Anterior cingulate cortex (tissue), 58 donors: ENCODE measurements around the gene PIEZO1.

Experiments
- DNase-seq, 58 donors: peaks; one replicate each; lab custom pipeline; 2025; lab: John Stamatoyannopoulos, UW

PIEZO1 gene

GRCh38 chr16:88697116-88697830 is 87.7 kb downstream of the PIEZO1 start:
- no peak for DNase-seq

DNA sequence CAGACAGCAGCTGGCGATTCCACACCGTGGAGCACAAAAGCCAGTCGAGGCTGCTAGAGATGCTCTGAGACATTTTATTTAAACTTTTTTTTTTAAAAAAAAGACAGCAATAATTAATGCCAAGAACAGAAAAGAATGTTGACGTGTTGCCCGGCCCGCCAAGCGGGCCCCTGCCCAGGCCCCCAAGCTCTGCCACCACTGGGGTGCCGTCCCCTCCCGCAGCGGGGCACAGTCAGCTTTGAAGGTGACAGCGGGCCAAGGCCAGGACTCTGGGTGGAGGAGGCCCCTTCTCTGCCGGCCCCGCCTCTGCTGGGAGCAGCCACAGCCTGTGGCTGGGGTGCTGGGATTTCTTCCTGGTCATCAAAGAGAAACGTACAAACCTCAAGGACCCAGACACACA is 88.6 kb downstream of the PIEZO1 start:
- no peak for DNase-seq

DNA sequence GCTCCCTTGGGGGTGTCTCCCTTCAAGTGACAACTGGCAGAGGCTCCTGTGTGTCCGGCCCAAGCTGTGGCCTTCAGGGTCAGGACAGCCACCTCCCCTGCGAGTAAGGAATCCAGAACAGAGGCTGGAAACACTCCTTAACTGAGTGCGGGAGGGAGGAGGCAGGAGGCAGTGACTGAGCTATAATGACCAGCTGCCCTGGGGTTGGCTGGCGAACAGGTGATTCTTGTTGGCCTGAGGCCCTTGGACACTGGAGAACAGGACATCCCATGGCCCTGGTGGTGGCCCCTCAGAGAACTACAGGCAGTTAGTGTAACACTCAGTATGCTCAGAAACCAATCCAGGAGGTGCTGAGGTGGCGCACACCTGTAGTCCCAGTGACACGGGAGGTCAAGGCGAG is 89.3 kb downstream of the PIEZO1 start:
- no peak for DNase-seq

DNA sequence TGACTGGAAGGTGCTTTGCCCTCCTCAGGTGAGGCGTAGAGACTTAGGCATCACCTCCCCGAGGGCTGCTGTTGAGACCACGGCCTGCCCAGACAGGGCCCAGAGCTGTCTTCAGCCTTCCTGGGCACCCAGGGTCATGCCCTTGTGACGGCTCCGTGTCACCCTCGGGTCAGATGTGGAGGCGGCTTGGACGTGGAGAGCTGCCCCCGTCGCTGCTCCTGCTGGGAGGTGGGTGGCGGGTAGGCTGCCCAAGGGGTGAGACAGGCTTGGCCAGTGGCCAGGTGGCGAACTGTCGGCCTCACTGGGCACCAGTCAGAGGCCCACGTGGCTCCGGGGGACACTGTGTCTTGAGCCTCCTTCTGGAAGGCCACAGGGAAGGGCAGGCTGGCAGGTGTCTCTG is 89.8 kb downstream of the PIEZO1 start:
- no peak for DNase-seq

DNA sequence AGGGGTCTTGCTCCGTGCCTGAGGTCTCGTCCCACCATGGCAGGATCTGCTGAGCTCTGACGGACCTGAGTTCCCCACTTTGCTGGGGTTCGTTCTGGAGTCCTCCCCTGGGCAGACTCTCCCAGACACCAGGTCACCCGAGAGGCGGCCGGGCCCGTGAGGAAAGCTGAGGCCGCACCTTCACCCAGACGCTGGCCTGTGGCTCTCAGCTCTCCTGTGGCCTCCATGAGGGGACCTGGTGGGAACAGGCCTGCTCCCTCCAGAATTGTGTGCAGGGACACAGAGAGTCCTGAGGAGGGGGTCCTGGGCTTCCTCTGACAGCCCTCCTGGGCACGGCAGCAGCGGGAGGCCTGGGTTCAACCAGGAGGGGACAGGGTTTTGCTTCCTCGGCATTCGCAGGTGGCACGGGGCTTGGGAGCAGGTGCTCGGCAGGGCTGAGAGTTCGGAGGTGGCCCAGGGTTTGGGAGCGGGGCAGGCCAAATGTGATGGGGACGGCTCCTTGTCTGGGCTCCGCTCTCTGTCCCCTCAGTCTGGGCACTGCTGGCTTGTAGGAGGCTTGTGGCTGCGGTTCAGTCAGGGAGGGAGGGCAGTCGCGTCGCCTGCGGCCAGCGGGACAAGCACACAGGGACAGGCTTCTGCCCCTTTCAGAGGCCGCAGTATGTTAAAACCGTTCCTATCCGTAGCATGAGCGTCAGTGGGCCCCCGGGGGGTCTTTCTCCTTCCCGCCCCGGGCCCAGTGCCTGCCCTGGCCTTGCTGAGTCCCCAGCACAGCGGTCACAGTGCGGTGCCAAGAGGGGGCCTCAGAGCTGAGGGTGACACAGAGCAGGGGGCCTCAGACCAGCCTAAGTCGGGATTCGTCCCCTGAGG is 90.6 kb downstream of the PIEZO1 start:
- no peak for DNase-seq

DNA sequence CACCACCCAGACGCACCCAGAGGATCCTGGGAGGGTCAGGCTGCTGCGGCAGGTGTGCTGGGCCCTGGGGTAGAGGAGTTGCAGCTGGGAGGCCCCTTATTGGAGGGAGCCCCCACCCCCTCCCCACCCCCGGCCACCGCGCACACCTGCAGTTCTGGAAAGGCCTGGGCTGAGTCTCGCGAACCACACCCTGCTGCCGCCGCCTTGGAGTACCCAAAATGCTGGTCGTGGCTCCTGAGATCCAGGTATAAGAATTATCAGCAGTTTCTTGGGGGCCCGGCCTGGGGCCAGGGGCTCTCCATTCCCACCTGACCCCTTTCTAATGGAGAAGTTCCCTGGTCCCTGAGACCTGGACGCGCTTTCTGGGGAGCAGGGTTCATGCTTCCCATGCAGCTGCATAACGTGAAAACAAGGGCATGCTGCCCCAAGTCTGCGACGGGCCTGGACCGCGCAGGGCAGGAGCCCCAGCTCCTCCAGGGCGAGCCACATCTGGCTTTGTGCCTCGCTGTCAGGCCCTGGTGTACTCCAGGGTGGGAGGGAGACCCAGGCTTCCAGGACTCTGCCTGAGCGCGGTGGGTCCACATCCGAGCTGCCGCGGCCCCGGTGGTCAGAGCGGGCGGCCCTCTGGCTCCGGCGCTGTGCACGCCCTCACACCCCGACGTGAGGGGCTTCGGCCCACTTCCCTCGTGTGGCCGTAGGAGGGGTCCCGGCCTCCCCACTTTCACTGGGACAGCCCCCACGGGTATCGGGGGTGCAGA is 91.4 kb downstream of the PIEZO1 start:
- DNase-seq, result no peak

DNA sequence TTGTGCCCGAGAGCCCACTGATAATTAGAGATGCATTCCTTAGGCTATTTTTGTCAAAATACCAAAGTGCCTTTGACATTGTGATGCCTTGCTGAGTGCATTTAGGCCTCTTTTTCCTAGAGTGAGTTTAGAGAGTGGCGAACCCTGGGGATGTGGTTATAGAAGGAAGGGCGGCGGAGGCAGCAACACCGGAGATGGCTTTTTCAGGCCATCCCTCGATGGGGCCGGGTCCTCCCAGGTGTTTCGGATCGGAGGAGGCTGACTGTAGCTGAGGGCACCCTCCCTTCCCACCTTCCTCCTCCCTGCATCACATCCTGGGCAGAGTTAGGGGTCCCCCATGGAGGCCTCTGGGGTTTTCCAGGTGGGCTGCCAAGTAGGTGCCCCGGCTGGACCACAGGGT is 92.2 kb downstream of the PIEZO1 start:
- DNase-seq, result no peak

DNA sequence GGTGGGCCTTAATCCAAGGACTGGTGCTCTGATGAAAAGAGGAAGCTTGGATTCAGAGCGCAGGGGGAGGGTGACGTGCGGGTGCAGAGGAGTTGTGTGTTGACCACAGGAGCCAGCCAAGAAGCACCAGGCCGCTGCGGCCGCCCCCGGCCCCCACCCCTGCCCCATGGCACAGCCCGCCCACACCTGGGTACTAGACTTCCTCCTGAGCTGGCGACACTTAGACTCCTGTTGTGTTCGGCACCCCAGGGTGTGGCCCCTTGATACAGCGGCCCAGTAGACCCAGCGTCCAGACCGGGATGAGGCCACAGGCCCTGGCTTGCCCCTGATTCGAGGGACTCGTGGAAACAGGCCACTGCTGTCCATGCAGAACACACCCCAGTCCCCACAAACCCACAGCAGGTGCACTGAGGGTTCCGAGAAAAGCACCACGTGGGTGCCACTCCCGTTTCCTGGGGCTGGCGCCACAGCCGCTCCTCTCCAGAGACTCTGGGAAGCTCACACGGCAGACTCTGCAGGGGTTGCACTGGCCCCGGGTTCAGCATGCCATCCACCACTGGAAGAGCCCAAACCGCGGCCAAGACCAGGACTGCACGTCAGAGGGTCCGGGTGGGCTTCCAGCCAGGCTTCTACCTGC is 93.0 kb downstream of the PIEZO1 start:
- peak in 12 of 58 donors; percentile 3 to 53 (median 17) for DNase-seq

- no peak for DNase-seq
Observed at GRCh38 chr16:88691129-88691813, 93.7 kb downstream of the PIEZO1 start.

GRCh38 chr16:88690341-88691128 is 94.5 kb downstream of the PIEZO1 start:
- DNase-seq, result no peak

GRCh38 chr16:88688013-88688778 is 96.8 kb downstream of the PIEZO1 start:
- peak in 20 of 58 donors; percentile 14 to 60 (median 26) for DNase-seq

GRCh38 chr16:88687676-88688012 is 97.4 kb downstream of the PIEZO1 start:
- no peak for DNase-seq

DNA sequence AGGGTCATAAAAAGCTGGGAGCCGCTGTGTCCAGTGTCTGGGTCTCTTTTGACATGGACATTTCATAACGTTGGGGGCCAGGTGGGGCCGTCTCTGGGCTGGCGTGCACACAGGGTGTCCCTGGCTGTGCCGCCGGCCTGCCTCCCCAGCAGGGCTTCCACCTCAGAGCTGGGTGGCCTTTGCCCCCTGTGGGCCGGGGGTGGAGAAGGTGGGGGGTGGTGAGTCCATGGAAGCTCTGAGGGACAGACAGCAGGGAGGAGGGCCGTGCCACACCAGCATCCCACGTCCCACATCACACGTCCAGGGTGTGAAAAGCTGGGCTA is 97.8 kb downstream of the PIEZO1 start:
- DNase-seq, result no peak

DNA sequence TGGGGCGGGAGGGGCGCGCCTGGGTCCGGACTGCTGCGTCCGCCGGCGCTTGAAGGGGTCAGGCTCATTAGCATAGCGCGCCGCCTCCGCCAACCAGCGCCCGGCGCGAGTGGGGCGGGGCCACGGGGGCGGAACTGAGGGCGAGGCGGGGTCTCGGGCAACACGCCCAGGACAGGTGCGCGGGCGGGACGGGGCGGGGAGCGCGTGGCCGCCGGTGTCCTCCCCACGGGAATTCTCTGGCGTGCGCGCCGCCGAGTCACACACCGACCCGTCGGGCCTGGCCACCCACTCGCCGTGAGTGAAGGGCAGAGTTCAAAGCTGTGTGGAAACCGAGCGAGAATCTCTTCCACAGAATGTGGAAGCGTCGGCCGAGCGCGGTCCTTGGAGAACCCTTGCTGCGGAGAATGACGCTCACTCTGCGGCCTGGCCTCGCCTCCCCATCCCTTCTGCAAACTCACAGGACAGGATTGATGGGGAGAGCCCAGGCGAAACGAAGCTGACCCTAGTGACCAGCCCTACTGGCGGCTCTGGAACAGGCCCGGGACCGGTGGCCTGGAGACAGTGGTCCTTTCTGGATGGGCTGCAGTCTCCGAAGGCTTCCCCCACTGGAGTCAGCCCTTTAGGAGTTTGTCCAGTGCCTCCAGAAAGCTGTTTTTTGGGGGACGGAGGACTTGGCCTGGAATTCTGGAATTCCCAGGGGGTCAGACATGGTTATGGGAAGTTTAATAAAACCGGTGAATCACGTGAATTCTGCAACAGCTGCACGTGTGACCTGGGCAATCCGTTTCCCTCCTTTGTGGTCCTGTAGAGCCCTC is 98.4 kb downstream of the PIEZO1 start, which contains the start of gene SNAI3:
Gene SNAI3 (minus strand): TSS at position 69 of the 815 bp plus-strand sequence. CDS start 101 bp downstream, outside the sequence.
- DNase-seq, result peak in 38 of 58 donors; percentile 11 to 62 (median 35)

GRCh38 chr16:88686062-88686438 is 99.0 kb downstream of the PIEZO1 start:
- no peak for DNase-seq

DNA sequence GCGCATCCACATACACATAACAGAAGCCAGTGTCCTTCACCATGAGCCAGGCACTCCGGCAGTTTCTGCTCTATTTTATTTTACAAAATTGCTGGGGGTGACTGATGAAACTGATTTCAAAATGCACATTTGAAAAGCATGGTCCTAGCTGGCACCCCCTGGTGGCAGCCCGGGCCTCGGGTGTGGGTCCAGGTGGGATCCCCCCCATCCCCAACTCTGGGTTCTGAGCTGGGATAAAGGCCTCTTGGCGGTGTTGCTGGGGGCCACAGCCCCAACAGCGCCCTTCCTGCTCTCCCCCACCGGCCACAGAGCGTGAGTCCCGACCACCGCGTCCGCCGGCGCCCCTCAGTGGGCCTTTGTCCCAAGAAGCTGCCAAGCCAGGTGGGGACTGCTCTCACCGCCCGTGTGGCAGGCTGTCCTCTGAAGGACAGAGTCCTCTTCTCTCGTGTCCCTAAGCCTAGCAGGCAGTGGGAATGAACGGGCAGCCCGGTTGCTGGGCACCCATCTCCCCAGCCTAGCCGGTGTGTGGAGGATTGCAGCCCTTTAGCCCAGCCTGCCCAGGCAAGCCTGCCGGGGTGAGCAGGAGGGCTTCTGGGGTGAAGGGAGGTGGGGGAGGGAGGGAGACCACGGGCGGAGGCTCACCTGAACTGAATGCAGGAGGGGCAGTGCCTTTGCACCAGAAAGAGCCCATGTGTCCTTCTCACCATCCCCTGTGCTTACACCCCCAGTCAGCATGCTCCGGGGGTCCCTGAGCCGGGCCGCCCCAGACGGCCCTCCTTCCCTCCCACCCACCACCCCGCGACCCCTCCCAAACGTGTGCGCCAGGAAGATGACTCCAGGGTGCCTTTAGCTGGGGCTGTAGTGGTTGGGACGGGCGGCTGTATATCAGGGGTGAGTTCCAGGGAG is 99.6 kb downstream of the PIEZO1 start:
- DNase-seq, result peak in 4 of 58 donors; percentile 19 to 31 (median 25)
